GM19035 (cell line): ENCODE measurements around the gene BMP8B.
A peak's percentile ranks its signal among the peaks of the same experiment; 100 is the strongest.

Source experiments
- ATAC-seq: cut with Tn5 transposase; IDR thresholded peaks from one replicate; pipeline ENCODE4 v1.9.1; 2021; ENCODE audit not compliant: unreplicated experiment

BMP8B gene

DNA sequence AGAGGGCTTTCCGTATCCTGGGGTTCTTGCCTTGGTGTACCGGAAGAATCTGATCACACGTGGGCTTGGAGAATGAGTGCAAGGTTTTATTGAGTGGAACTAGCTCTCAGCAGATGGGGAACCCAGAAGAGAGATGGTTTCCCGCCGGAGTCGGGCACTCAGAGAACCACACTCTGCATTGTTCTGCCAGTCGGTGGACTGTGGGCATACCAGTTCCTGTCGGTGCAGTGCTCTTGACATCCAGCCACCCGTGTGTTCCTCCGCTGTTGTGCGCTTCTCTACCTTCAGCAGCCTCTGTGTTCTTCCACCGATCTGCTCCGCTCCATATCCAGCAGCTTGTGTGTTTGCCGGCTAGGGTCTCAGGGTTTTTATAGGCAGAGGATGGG lies 60.7 kb downstream of the BMP8B start:
- no peak for ATAC-seq

DNA sequence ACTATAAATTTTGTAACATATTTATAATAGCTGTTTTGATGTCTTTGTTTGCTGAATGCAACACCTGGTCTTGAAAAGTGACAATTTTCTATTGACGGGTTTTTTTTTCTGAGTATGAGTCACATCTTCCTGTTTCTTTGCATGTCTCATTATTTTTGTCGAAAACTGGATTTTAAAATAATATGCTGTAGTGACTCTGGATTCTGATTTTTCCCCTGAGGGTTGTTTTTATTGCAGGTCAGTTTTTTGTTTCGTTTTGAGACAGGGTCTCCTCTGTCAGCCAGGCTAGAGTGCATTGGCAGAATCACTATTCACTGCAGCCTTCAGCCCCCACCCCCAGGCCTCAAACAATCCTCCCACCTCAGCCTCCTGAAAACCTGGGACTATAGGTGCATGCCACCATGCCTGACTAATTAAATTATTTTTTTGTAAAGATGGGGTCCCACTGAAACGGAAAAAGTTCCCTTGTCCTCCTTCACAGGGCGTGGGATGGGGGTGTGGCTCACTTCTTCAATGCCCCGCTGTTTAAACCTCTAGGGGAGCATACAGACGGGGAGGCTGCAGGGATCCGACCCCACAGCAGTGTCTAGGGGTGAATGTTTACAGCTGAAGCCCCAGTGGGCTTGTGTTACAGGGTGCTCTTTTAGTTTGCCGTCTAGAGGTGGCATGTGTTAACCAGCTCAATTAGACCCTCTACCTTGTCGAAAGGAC lies 61.3 kb downstream of the BMP8B start:
- ATAC-seq: peak; percentile 73

DNA sequence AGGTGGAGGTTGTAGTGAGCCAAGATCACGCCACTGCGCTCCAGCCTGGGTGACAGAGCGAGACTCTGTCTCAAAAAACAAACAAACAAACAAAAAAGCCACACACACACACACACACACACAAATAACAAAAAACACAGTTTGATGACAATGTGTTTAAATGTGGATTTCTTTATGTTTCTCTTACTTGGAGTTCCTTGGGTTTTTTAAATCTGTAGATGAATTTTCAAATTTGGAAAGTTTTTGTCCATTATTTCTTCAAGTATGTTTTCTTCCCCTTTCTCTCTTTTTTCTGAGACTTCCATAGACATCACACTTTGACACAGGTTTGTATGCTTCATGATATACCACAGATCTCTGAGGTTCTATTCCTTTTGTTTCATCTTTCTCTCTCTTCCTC lies 62.1 kb downstream of the BMP8B start:
- ATAC-seq: no peak

DNA sequence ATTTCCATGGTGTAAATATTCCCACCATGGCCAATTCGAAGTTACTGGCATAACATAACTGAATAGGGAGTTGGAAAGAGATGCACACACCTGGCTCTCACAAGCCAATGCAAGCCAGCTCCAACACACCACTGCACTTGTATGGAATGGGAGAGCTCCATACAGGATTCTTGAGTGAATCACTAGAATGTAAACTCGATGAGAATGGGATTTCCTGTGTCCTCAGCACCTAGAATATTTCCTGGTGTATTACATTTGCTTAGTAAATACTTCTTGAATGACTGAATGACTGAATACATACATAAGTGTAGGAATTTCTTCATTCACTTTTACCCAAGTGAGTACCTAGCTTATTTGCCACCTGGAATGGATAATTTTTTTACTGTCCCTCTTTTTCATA lies 66.2 kb downstream of the BMP8B start:
- no peak for ATAC-seq

DNA sequence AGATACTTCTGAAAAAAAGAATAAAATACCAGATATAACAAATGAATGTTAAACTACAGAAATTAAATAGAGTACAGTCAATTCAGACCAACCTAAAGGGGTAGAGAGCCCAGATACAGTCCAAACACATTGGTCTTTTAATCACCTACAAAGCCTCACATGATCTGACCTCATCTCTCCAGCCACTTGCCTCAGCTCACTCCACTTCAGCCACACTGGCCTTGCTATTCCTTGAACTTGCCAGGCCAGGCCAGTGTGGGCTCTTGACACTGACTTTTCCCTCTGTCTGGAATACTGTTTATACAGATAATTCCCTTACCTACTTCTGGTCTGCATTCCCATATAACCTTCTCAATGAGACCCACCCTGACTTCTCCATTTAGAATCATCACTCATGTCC lies 67.0 kb downstream of the BMP8B start:
- ATAC-seq: no peak

DNA sequence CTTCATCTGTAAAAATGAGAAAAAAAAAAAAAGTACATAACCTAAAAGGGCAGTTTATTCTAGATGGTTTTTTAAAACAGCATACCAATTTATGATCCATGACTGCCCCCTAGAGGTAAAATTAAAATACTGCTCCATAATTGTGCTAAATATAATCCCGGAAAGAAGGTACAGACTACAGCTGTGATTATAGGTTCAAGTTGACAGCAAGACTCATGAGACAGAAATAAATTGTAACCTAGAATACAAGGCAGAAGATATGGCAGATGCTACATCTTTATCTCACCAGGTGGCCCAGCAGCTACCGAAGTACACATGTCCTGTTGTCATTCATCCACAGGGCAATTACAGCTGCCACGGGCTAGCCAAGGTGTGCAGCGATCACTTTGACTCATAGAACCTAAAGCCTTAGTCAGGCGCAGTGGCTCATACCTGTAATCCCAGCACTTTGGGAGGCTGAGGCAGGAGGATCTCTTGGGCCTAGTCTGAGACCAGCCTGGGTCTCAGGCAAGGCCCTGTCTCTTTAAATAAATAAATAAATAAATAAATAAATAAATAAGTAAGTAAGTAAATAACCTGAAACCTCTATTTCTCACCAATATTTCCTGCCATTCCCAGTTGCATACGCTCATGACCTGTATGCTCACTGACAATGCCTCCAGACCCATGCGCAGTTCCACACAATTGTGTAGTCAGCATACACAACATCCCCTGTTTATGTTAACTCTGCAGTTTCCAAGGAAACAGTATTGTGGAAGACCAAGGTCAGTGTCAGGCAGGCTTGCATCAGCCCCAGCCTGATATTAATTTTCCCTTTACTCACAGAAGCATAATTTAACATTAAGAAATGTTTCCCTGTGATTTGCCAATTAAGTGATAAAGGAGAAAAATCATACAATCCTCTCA lies 68.3 kb downstream of the BMP8B start:
- ATAC-seq: no peak

DNA sequence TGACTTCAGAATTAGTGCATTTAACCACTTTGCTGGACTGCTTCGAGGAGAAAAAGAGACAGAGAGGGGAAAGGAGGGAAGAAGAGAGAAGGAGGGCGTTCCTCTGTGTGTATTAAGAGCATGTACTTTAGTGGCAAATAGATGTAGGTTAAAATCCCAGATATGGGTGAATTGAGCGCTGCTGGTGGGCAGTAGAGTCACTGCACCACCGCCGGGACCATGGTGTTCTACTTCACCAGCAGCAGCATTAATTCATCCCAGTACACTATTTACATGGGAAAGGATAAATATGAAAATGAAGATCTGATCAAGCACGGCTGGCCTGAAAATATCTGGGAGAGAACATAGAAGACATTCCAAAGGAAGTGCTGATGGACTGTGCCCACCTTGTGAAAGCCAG lies 70.9 kb downstream of the BMP8B start:
- ATAC-seq: no peak

DNA sequence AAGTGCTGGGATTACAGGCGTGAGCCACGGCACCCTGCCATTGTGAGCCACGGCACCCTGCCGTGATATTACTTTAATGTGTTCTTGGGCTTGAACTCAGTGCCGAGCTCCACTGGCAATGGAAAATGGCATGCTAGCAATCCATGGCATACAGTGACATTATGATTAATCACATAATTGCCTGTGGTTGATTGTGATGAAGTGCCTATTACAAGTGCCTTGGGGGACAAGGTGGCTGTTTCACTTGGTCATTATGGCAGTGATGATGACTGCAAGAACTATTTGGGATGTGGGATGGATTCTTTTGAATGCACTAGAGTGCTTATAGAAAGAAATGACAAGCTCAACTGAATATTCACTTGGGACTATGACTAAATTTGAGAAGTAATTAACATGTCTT lies 75.1 kb downstream of the BMP8B start:
- no peak for ATAC-seq

DNA sequence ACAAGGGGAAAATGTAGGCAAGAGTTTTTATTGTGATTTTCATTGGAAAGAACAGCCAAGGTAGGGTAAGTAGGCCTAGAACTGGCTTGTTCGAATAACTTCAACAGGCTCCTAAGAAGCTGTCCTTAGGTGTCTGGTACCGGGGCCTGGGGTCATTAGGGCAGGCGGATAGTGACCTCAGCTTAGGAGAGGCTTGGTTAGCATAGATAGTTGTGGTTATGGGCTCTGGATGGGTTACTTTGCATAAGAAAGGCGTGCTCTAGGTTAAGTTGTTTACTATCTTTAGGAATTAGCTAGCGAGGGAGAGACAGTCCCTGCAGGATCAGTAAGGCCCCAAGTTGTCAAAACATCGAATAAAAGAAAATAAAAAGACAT lies 76.7 kb downstream of the BMP8B start:
- ATAC-seq: no peak

DNA sequence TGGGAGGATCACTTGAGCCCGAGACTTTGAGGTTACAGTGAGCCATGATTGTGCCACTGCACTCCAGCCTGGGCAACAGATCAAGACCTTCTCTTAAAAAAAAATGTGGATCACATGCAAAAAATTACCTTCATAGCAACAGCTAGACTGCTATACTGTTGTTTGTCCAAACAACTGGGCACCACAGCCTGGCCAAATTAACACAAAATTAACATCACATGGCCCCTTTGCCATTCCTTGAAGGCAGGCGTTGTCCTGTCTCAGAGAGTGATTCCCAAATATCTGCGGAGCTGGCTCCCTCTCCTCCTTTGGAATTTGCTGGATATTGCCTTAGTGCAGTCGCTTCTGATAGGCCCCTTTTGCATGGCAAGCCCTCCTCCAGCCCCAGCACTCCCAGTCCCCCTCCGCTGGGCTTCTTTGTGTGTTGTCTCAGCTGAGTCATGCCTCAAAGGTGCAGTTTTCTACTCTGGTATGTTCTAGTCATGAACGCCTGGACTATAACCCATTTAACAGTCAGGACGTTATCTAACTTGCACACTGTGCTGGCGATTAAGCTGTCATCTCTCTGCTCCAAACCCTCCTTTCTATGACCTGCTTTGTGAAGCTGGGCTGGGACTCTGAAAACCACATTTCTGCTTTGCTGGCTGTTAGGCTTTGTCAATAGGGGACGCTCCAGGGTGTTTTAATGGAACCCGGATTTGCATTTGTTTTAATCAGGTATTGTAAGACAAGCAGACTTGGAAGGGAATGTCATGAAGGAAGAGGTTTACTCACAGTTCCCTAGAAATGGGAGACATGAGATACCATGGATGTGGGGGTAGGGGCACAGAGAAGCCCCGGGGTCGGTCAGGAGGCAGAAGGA lies 77.3 kb downstream of the BMP8B start:
- no peak for ATAC-seq

DNA sequence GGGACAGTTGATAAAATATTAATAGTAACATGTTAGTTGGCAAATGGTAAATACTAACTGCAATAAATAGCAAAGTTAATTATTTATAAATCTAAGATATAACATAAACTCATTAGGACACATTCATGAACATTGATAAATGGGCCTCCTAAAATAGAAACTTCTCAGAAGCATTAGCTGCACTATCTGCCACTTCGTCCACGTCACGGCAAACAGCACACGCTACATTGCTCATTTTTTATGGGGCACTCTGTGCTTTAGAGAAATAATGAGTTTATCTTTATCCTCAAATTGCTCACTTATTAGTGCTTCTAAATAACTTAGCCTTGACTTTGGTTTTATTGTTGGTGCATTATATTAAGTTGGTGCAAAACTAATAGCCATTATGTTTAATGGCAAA lies 81.2 kb downstream of the BMP8B start:
- ATAC-seq: no peak
